ENCODE results near the gene SPI1. TPM values are rescaled to one million over a fixed set of nuclear protein-coding genes. Genes with fewer than 3 reads are reported as not detected.

The SPI1 gene
- total and polyA plus RNA-seq, 12 donors: 2.7 to 79.2 (median 41.8) TPM

- intact Hi-C loops (cut with DNase I): no loop called here
- no peaks in the 10 kb centered on the region for H3K36me3 ChIP-seq (replicated peaks in 1 of 2)
- DNase-seq: no peak
- H3K4me1 ChIP-seq (replicated peaks in 1 of 2): peaks cover 16% of the 10 kb centered on the region in 2 donors
- H3K9me3 ChIP-seq (replicated peaks in 1 of 3): no peaks in the 10 kb centered on the region
- H3K4me3 ChIP-seq: no peak overlapping the region
- no peaks in the 10 kb centered on the region for H3K27me3 ChIP-seq
- TF ChIP-seq CTCF (IDR thresholded peaks at IDR 0.05) (no peak), POLR2A (IDR thresholded peaks at IDR 0.05) (no peak)
- H3K27ac ChIP-seq: no peak overlapping the region
- WGBS, 4 donors: 89 to 96% (median 90%) methylated on average over 3 of the region's 3 CpGs
Measured at GRCh38 chr11:47398011-47398410, 19.7 kb upstream of the SPI1 start.

- Histone ChIP-seq H3K27ac (peak overlapping the region in 3 of 5 donors; percentile 75 to 96 (median 86)), H3K4me3 (no peak overlapping the region), H3K27me3 (no peaks in the 10 kb centered on the region), H3K4me1 (replicated peaks in 1 of 2) (peaks cover 12% of the 10 kb centered on the region in 2 donors), H3K9me3 (replicated peaks in 1 of 3) (no peaks in the 10 kb centered on the region), H3K36me3 (replicated peaks in 1 of 2) (no peaks in the 10 kb centered on the region)
- WGBS, 4 donors: 90 to 93% (median 90%) methylated on average over 2 to 3 of the region's 3 CpGs
- TF ChIP-seq POLR2A (IDR thresholded peaks at IDR 0.05) (no peak), CTCF (IDR thresholded peaks at IDR 0.05) (no peak)
- intact Hi-C loops (cut with DNase I): no loop called here
- no peak for DNase-seq
Measured at GRCh38 chr11:47396049-47396320, 17.6 kb upstream of the SPI1 start.

GRCh38 chr11:47395223-47396048 lies 17.1 kb upstream of the SPI1 start:
- no peak for TF ChIP-seq POLR2A (IDR thresholded peaks at IDR 0.05)
- no peak for TF ChIP-seq CTCF (IDR thresholded peaks at IDR 0.05)
- intact Hi-C loops (cut with DNase I): no loop called here
- Histone ChIP-seq H3K4me3 (peak overlapping the region in 1 of 4 donors; percentile 11), H3K4me1 (replicated peaks in 1 of 2) (peaks cover 6 to 7% of the 10 kb centered on the region in 2 donors), H3K27me3 (no peaks in the 10 kb centered on the region), H3K27ac (peak overlapping the region; percentile 75 to 96 (median 86)), H3K36me3 (replicated peaks in 1 of 2) (no peaks in the 10 kb centered on the region), H3K9me3 (replicated peaks in 1 of 3) (no peaks in the 10 kb centered on the region)
- 67 to 74% (median 73%) methylated on average over 18 to 25 of the region's 25 CpGs for WGBS, 4 donors
- DNase-seq: no peak

GRCh38 chr11:47394322-47395222 lies 16.2 kb upstream of the SPI1 start:
- H3K27ac ChIP-seq: peak overlapping the region; percentile 75 to 96 (median 86)
- no peak for TF ChIP-seq CTCF (IDR thresholded peaks at IDR 0.05)
- peak in 1 of 2 donors; percentile 31 for TF ChIP-seq POLR2A (IDR thresholded peaks at IDR 0.05)
- H3K27me3 ChIP-seq: no peaks in the 10 kb centered on the region
- no peaks in the 10 kb centered on the region for H3K4me1 ChIP-seq (replicated peaks in 1 of 2)
- no peaks in the 10 kb centered on the region for H3K36me3 ChIP-seq (replicated peaks in 1 of 2)
- WGBS, 4 donors: 67 to 78% (median 68%) methylated on average over 14 to 39 of the region's 39 CpGs
- peak in 4 of 7 donors; percentile 64 to 75 (median 66) for DNase-seq
- H3K9me3 ChIP-seq (replicated peaks in 1 of 3): no peaks in the 10 kb centered on the region
- intact Hi-C loops (cut with DNase I): no loop called here
- peak overlapping the region in 1 of 4 donors; percentile 34 for H3K4me3 ChIP-seq
